ENCODE data around the gene TUBB2B.
"Not testable (repeated sequence)": the region's sequence is repeated elsewhere in the genome, so short reads cannot be mapped to it uniquely, and the experiment has no call there.

Gene TUBB2B

GRCh38 chr6:3259491-3259958, 32.1 kb upstream of the TUBB2B start:
- DNase-seq (ENCODE audit: low read depth), result no peak
- peak overlapping the region; percentile 91 for H3K4me3 ChIP-seq (ENCODE audit: low read depth, low read length)

DNA sequence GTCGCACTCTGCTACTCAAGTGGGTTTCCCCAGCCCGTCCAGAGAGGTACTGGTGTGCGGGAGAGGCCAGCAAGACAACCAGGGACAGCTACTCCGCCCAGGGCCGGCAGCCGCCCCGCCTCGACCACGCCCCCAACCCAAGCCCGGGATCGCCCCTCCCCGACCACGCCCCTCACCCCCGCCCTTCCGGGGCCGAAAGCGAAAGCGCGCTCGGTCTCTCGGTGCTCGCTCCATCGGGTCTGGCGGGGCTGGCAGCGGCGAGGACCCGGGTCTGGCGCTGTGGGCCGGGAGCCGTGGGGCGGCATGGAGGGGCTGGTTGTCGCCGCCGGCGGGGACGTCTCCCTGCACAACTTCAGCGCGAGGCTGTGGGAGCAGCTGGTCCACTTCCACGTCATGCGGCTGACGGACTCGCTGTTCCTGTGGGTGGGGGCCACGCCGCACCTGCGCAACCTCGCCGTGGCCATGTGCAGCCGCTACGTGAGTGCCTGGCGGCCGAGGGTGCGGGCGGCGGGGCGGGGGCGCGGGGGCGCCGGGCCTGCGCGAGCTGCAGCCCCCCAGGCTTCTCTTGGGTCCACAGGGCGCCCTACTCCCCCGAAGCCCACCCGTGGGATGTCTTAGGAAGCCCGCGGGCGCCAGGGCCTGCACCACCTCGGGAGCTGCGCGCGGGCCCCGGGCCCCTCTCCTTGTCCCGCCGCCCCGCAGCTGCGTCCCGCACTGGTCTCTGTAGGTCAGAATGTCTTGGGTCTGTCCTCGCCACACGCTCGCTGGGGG, 31.5 kb upstream of the TUBB2B start, which contains the start of gene PSMG4:
Gene PSMG4, plus strand, starts transcription at position 228 of the 771 bp plus-strand sequence. Its CDS starts 76 bp downstream, at position 304.
- H3K4me3 ChIP-seq (ENCODE audit: low read depth, low read length), result peak within 1 kb of the TSS; percentile 91
- peak; percentile 65 for DNase-seq (ENCODE audit: low read depth)

- peak overlapping the region; percentile 91 for H3K4me3 ChIP-seq (ENCODE audit: low read depth, low read length)
- DNase-seq (ENCODE audit: low read depth), result no peak
Measured at GRCh38 chr6:3258201-3258600, 30.7 kb upstream of the TUBB2B start.

DNA sequence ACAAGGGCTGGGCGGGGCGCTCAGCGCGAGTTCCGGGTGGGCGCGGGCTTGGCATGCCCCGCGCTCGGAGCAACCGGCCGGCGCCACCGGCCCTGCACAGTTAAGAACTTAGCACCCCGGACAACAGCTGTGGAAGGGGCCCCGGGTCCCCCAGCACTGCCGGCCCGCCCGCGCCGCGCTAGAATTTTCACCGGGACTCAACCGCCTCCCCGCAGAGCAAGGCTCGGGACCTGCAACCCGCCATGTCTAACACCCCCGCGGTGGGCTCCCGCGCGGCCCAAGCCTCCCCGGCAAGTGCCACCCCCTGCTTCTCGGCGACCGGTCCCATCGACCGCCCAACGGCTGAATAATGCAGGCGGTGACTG, 26.1 kb upstream of the TUBB2B start:
- DNase-seq (ENCODE audit: low read depth), result no peak
- no peak overlapping the region for H3K4me3 ChIP-seq (ENCODE audit: low read depth, low read length)

GRCh38 chr6:3252861-3253596, 25.6 kb upstream of the TUBB2B start:
- H3K4me3 ChIP-seq (ENCODE audit: low read depth, low read length), result no peak overlapping the region
- DNase-seq (ENCODE audit: low read depth), result no peak

DNA sequence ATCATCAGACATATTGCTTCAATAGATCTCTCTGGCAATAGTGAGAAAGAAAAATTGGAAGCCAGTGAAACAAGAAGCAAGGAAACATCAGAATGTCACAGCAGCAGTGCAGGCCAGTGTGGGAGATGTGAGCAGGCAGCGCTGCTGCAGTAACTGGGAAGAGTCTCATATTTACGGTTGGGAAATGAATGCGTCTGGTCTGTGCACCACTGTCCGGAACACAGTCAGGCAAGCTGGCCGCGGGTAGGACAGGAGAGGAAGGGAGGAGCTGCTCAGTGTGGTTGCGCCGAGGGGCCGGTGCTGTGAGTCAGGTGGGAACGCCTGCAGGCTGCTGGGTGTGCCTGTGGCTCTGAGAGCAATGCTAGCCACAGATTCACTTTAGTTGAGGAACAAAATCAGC, 24.9 kb upstream of the TUBB2B start:
- no peak for DNase-seq (ENCODE audit: low read depth)
- H3K4me3 ChIP-seq (ENCODE audit: low read depth, low read length), result no peak overlapping the region

GRCh38 chr6:3251462-3252314, 24.2 kb upstream of the TUBB2B start:
- peak; percentile 40 for DNase-seq (ENCODE audit: low read depth)
- H3K4me3 ChIP-seq (ENCODE audit: low read depth, low read length), result no peak overlapping the region

DNA sequence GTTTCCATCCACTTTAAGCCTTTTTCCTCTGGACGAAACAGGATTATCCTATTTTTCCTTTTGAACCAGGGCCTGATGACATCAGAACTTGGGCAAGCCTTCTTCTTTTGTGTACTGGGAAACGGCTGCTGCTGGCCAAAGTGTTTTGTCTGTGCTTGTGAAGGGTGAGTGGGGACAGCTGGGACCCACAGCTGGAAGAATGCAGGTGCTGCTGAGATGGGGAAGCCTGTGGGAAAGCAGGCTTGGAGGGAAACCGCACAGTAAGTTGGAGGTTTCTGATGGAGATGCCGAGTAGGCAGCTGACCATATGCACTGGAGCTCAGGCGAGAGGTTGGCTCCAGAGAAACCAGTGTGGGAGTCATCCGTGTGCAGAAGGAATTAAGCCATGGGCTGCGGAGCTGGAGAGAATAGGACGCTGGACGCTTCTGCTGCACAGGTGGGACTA, 22.8 kb upstream of the TUBB2B start:
- no peak overlapping the region for H3K4me3 ChIP-seq (ENCODE audit: low read depth, low read length)
- DNase-seq (ENCODE audit: low read depth), result no peak

DNA sequence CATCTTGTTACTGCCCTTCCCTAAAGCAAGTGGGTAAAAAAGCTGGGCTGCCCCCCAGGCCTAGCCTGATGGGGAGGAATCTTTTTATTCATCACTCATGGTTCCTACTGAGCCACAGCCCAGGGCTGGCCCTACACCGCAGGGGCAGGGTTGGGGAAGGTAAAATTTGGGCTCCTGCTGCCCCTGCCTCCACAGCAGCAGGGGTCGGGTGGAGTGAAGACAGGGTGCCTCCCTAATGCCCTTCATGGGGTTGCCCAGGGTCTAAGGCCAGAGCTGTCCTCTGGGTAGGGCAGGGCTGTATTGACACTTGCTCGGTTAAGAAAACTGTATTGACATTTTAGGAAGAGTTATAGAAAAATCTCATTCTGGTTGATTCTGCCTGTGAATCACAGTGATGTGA, 22.4 kb upstream of the TUBB2B start:
- H3K4me3 ChIP-seq (ENCODE audit: low read depth, low read length), result no peak overlapping the region
- DNase-seq (ENCODE audit: low read depth), result no peak

GRCh38 chr6:3247255-3248146, 20.0 kb upstream of the TUBB2B start:
- H3K4me3 ChIP-seq (ENCODE audit: low read depth, low read length), result peak overlapping the region; percentile 36
- DNase-seq (ENCODE audit: low read depth), result peak; percentile 89

GRCh38 chr6:3245216-3245615, 17.8 kb upstream of the TUBB2B start:
- no peak for DNase-seq (ENCODE audit: low read depth)
- no peak overlapping the region for H3K4me3 ChIP-seq (ENCODE audit: low read depth, low read length)

- DNase-seq (ENCODE audit: low read depth); H3K4me3 ChIP-seq (ENCODE audit: low read depth, low read length): not testable (repeated sequence)
Measured at GRCh38 chr6:3244832-3245161, 17.3 kb upstream of the TUBB2B start.

DNA sequence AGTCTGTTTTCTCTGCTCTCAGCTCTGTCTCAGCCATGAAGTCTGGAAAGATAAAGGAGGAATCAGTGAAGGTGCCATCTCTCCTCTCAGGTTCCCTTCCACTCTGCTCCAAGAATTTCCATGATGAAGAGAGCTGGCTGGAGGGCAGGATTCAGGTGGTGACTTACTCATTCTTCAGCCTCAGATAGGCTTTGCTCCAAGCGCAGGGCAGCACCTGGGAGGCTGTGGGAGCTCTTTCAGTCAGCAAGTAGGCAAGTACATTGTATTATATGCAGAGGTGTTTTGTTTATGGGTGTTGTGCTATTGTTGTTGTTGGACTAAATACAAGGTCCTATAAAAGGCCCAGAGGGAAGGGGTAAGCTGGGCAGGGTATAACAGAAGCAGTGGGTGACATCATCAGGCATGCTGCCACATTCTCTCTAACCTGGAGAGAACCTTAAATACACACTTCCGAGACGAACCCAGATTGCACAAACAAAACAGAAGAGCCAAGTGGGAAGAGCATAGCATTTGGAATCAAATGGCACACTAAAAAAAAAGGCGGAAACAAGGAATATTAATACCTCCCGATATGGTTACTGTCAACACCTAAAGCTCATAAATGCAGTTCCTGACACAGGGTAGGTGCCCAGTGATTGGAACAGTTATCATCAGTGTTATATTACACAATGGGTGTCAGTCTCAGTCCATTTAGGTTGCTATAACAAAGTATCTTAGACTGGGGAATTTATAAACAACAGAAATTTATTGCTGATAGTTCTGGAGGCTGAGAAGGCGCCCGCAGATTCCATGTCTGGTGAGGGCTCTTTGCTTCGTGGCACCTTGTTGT, 16.8 kb upstream of the TUBB2B start:
- DNase-seq (ENCODE audit: low read depth), result no peak
- no peak overlapping the region for H3K4me3 ChIP-seq (ENCODE audit: low read depth, low read length)

DNA sequence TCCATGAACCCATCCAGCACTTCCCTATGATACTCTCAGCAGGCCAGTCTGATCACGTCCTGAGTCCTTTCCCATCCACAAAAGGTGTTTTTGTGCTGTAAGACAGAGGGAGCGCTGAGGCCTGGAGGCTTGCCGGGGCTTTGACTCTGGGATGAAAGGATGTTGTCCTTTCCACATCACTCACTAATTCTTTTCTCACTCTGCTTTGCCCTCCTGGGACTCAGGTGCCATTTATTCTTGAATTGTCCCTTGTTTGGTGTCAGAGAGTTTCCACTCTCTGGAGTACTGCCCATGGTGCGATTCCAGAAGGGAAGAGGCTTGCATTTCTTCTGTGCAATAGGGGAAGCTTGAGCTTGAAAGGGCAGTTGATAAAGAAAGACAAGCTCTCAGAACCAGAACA, 15.3 kb upstream of the TUBB2B start:
- no peak for DNase-seq (ENCODE audit: low read depth)
- no peak overlapping the region for H3K4me3 ChIP-seq (ENCODE audit: low read depth, low read length)

DNA sequence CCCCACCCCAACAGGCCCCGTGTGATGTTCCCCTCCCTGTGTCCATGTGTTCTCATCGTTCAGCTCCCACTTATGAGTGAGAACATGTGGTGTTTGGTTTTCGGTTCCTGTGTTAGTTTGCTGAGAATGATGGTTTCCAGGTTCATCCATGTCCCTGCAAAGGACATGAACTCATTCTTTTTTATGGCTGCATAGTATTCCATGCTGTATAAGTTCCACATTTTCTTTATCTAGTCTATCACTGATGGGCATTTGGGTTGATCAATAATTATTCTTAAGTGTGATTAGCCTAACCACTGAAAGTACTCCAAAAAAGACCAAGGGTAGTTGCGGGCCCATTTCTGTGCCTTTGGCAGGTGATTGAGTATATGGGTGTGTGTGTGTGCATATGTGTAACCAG, 14.3 kb upstream of the TUBB2B start:
- not testable (repeated sequence) for H3K4me3 ChIP-seq (ENCODE audit: low read depth, low read length); DNase-seq (ENCODE audit: low read depth)

GRCh38 chr6:3240595-3240994, 13.1 kb upstream of the TUBB2B start:
- no peak overlapping the region for H3K4me3 ChIP-seq (ENCODE audit: low read depth, low read length)
- DNase-seq (ENCODE audit: low read depth), result no peak

DNA sequence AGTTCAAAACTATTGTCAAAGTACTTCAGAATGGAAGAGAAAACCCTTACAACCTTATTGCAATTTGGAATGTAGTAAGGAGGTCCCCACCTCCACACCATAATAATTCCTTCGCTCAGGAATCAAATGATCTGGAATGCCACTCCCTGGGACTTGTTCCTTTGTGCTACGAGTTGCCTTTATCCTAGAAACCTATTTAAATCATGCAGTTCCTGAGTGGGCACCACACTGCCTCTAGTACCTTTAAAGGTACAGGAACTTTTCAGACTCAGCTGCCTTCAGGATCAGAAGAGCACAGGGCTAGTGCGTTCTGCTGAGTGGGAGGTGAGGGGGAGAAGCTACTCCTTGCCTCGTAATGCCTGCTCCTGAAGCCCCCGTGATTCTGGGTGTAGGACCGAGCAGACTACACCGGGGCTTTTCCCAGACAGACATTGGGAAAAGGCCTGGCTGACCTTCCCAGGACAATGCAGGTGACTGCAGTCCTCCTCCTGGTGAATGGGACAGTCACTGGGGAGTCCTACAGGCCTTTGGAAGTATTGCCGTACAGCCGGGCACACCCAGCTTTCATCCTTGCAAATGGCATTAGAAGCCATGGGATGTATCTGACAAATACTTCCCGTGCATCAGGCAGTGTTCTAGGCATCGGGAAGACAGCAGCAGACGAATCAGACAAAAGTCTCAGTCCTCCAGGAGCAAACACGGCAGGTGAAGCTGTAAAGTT, 11.8 kb upstream of the TUBB2B start:
- no peak for DNase-seq (ENCODE audit: low read depth)
- no peak overlapping the region for H3K4me3 ChIP-seq (ENCODE audit: low read depth, low read length)

Measured in skeletal muscle cell (primary cell).